Progenitor cell of endocrine pancreas (in vitro differentiated cells): ENCODE measurements around the gene ALG1L2. TPM values are rescaled to one million over a fixed set of nuclear protein-coding genes. Genes with fewer than 3 reads are reported as not detected.
"Not testable (repeated sequence)": the region's sequence is repeated elsewhere in the genome, so short reads cannot be mapped to it uniquely, and the experiment has no call there.

Experiments
- DNase-seq: peaks from one replicate; pipeline ENCODE4 v3.0.0; 2021; ENCODE audit warnings: low spot score; ENCODE audit not compliant: unreplicated experiment
- H3K27ac Mint-ChIP-seq: 2 replicates; pipeline ENCODE4 v1.8.0; 2021; ENCODE audit warnings: mild to moderate bottlenecking, moderate library complexity, mixed read lengths
- H3K27me3 Mint-ChIP-seq: 2 replicates; pipeline ENCODE4 v1.8.0; 2021; ENCODE audit warnings: mixed read lengths
- H3K36me3 Mint-ChIP-seq: 2 replicates; pipeline ENCODE4 v1.8.0; 2022; ENCODE audit warnings: mixed read lengths; ENCODE audit not compliant: insufficient read depth
- H3K4me1 Mint-ChIP-seq: 2 replicates; pipeline ENCODE4 v1.8.0; 2021; ENCODE audit warnings: low read depth, mixed read lengths
- H3K4me3 Mint-ChIP-seq: 2 replicates; pipeline ENCODE4 v1.8.0; 2021; ENCODE audit warnings: low read depth, mild to moderate bottlenecking, moderate library complexity, mixed read lengths
- H3K9me3 Mint-ChIP-seq: 2 replicates; pipeline ENCODE4 v1.8.0; 2021; ENCODE audit warnings: low read depth, mixed read lengths
- long read RNA-seq: library from polyadenylated mRNA; unstranded; transcript quantifications from one replicate; pipeline ENCODE4 v2.0.0, GENCODE V29; 2020
- total RNA-seq: library from RNA; stranded (reverse); gene quantifications from 2 replicates; pipeline ENCODE4 v1.2.1, GENCODE V29; 2021
- TF ChIP-seq, protein P1 (sequence below): fragments of 200-600 bp; sonication (generic); IDR thresholded peaks from one replicate; pipeline ENCODE4 v1.5.0; 2021; ENCODE audit warnings: antibody characterized with exemption, mild to moderate bottlenecking; ENCODE audit not compliant: unreplicated experiment

ALG1L2 gene, protein sequence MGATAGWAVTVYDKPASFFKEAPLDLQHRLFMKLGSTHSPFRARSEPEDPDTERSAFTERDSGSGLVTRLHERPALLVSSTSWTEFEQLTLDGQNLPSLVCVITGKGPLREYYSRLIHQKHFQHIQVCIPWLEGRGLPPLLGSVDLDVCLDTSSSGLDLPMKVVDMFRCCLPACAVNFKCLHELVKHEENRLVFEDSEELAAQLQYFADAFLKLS
- total RNA-seq = 3.5 and 3.9 TPM in 2 replicates
- long read RNA-seq, partial matches to known transcripts = 0 of 4 reads
- long read RNA-seq, other reads (novel, unspliced or antisense) = 4 of 4 reads

DNA sequence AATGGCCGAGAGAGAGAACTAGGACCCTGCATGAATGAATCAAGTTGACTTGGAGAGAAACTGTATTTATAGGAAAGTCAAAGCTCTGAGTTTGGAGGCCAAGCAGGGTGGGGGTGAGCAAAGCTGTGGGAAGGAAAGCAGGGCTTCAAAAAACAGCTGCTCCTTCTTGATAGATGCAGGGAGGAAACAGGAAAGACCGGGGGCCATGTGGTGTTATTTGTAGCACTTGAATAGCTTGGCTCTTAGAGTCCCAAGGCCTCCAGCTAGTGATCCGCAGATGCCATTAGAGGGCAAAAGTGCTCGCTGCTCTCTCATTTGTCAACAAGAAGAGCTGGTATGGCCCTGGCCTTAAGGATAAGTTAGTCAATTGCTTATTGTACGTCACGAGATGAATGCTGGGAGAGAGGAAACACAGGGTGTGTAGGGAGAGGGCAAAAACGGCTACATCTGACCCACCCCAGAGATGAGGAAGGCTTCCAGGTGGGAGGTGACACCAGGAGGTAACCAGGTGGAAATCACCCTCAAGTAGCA is at the start of gene ALG1L2:
Gene ALG1L2, plus strand, starts transcription at position 481 of the 531 bp plus-strand sequence. CDS start 186 bp downstream, outside the sequence.
- no peaks in the 10 kb centered on the region for H3K9me3 Mint-ChIP-seq
- no peaks in the 10 kb centered on the region for H3K36me3 Mint-ChIP-seq
- H3K4me1 Mint-ChIP-seq = peaks cover 4% of the 10 kb centered on the region
- no peak for DNase-seq
- TF ChIP-seq, protein P1, sequence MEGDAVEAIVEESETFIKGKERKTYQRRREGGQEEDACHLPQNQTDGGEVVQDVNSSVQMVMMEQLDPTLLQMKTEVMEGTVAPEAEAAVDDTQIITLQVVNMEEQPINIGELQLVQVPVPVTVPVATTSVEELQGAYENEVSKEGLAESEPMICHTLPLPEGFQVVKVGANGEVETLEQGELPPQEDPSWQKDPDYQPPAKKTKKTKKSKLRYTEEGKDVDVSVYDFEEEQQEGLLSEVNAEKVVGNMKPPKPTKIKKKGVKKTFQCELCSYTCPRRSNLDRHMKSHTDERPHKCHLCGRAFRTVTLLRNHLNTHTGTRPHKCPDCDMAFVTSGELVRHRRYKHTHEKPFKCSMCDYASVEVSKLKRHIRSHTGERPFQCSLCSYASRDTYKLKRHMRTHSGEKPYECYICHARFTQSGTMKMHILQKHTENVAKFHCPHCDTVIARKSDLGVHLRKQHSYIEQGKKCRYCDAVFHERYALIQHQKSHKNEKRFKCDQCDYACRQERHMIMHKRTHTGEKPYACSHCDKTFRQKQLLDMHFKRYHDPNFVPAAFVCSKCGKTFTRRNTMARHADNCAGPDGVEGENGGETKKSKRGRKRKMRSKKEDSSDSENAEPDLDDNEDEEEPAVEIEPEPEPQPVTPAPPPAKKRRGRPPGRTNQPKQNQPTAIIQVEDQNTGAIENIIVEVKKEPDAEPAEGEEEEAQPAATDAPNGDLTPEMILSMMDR = no peak
- peak within 1 kb of the TSS; percentile 25 for H3K27ac Mint-ChIP-seq
- H3K27me3 Mint-ChIP-seq = peaks cover 4% of the 10 kb centered on the region
- no peak within 1 kb of the TSS for H3K4me3 Mint-ChIP-seq

DNA sequence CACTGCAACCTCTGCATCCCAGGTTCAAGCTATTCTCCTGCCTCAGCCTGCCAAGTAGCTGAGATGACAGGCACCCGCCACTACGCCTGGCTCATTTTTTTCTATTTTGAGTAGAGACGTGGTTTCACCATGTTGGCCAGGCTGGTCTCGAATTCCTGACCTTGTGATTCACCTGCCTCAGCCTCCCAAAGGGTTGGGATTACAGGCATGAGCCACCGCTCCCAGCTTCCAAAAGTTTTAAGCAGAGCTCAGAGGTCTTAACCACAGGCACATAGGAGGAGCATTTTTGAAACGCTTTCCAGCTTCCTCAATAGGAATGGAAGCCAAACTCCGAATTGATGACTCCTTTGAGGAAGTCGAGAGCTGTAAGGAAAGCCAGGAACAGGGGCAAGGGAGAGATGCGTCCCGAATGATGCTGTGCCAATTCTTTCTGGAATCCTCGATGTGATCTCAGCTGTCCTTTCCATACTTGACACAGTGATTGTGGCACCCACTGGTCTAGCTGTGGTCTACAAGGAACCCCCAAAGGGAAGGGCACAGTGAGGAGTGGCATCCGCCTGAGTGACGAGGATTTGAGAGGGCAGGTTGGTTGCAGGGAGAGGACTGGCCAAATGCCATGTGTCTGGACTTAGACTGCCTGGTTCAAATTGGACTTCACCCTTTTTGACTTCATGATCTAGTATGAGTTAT is 44.4 kb upstream of the ALG1L2 start:
- not testable (repeated sequence) for H3K36me3 Mint-ChIP-seq, DNase-seq, H3K4me1 Mint-ChIP-seq, H3K27ac Mint-ChIP-seq, H3K4me3 Mint-ChIP-seq, H3K9me3 Mint-ChIP-seq, H3K27me3 Mint-ChIP-seq

DNA sequence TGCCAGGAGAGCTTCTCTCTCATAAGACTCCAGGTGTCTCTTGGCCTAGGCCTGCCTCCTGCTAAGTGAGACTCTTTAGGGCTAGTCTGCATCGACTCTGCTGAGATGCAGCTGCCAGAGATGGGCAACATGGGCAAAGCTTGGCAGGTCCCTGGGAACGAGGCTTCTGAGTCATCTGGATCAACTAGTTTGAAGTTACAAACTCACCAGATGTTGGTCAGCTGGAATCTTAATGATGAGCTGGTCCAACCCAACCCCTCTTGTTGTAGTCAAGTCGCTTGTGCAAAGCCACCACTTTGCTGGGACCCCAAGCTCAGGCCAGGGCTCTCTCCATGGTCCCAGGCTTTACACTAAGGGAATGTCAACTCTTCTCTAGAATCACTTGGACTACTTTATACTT is 38.9 kb upstream of the ALG1L2 start:
- DNase-seq, H3K36me3 Mint-ChIP-seq, H3K4me1 Mint-ChIP-seq, H3K27ac Mint-ChIP-seq, H3K27me3 Mint-ChIP-seq, H3K4me3 Mint-ChIP-seq, H3K9me3 Mint-ChIP-seq: not testable (repeated sequence)

DNA sequence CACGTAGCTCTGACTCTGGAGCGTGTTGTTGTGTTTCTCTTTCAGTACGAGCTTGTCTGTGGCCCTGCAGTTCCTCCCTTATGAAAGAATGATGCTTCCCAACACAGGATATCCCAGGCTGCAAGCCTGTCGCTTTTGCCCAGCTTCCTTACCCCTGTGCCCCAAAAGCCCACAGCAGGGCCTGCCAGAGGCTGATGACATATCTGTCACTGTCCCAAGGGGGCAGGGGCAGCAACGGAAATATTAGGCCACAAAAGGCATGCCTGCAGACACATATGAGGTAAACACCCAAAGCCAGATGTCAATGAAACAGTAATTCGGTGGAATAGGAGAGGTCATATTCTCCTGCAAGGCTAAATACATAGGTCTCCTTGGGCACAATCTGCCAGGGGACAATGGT is 38.0 kb upstream of the ALG1L2 start:
- not testable (repeated sequence) for H3K4me1 Mint-ChIP-seq, H3K36me3 Mint-ChIP-seq, H3K9me3 Mint-ChIP-seq, H3K27me3 Mint-ChIP-seq, H3K4me3 Mint-ChIP-seq, DNase-seq, H3K27ac Mint-ChIP-seq

DNA sequence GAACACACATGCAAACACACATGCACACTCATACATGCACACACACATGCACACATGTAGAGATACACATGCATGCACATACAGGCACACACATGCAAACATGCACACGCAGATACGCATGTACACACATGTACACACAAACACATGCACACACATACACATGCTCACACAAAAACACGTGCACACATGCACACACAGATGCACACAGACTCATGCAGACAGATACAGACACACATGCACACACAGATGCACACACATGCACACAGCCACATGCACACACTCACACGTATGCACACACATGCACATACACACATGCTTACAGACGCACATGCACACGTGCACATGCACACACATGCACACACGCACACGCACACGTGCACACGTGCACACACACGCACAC is 37.3 kb upstream of the ALG1L2 start:
- DNase-seq = no peak
- Mint-ChIP-seq H3K27me3 (peaks cover 4% of the 10 kb centered on the region), H3K9me3 (no peaks in the 10 kb centered on the region), H3K4me3 (no peak overlapping the region), H3K36me3 (no peaks in the 10 kb centered on the region), H3K4me1 (peaks cover 6% of the 10 kb centered on the region), H3K27ac (no peak overlapping the region)
- TF ChIP-seq, protein P1 = no peak

DNA sequence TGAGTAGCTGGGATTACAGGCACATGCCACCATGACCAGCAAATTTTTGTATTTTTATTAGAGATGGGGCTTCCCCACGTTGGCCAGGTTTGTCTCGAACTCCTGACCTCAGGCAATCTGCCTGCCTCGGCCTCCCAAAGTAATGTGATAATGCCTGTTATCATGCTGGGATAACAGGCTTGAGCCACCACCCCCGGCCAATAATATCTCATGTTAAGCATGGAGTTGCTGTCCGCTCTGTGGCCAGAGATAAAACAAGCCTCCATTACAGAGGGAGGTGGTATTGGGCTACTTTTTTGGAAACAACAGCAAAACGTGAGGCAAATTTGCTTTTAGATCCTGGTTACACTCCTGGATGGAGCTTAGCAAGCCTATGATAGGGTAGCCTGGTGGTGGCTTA is 32.9 kb upstream of the ALG1L2 start:
- no peaks in the 10 kb centered on the region for H3K9me3 Mint-ChIP-seq
- peaks cover 7% of the 10 kb centered on the region for H3K4me1 Mint-ChIP-seq
- DNase-seq = no peak
- TF ChIP-seq, protein P1 = no peak
- H3K27me3 Mint-ChIP-seq = no peaks in the 10 kb centered on the region
- H3K36me3 Mint-ChIP-seq = no peaks in the 10 kb centered on the region
- no peak overlapping the region for H3K4me3 Mint-ChIP-seq
- H3K27ac Mint-ChIP-seq = no peak overlapping the region

DNA sequence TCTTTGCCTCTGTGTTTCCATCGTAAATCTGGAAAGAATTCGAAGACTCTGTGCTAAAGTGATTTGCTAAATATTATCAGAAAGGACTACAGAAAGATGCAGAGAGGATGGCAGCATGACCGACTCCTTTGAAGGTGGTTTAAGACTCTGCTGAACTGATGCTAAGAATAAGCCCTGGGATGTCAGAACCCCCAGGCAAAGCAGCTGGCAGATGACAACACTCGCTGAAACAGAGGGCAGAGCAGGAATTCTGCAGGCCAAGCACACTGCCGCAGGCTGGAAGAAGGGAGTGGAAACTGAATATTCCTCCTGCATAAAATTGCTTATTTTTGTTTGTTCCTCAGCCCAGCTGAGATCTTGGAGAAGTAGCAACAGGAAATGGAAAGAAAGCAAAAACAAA is 29.3 kb upstream of the ALG1L2 start:
- H3K27ac Mint-ChIP-seq, DNase-seq, H3K27me3 Mint-ChIP-seq, H3K9me3 Mint-ChIP-seq, H3K4me3 Mint-ChIP-seq, H3K36me3 Mint-ChIP-seq: not testable (repeated sequence)
- H3K4me1 Mint-ChIP-seq = peaks cover 11% of the 10 kb centered on the region

DNA sequence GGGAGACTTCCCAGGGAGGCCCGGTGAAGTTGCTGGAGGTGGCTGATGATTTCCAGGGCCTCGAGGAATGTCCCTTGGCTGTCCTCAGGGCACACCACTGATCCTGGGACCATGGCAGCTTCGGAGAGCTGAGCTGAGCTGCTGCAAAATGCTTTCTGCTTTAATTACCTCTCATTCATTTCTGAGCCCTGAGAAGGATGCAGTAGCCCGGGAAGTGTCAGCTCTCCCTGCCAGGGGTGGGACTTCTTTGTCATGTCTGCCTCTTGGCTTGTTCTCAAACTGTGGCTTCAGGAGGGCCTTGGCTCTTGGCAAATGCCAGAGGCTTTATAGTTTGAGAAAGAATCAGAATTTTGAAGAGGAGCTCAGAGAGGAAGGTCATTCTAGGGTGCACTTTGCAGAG is 28.7 kb upstream of the ALG1L2 start:
- H3K27ac Mint-ChIP-seq, H3K4me3 Mint-ChIP-seq, H3K36me3 Mint-ChIP-seq, DNase-seq, H3K9me3 Mint-ChIP-seq, H3K27me3 Mint-ChIP-seq: not testable (repeated sequence)
- H3K4me1 Mint-ChIP-seq = peaks cover 12% of the 10 kb centered on the region

DNA sequence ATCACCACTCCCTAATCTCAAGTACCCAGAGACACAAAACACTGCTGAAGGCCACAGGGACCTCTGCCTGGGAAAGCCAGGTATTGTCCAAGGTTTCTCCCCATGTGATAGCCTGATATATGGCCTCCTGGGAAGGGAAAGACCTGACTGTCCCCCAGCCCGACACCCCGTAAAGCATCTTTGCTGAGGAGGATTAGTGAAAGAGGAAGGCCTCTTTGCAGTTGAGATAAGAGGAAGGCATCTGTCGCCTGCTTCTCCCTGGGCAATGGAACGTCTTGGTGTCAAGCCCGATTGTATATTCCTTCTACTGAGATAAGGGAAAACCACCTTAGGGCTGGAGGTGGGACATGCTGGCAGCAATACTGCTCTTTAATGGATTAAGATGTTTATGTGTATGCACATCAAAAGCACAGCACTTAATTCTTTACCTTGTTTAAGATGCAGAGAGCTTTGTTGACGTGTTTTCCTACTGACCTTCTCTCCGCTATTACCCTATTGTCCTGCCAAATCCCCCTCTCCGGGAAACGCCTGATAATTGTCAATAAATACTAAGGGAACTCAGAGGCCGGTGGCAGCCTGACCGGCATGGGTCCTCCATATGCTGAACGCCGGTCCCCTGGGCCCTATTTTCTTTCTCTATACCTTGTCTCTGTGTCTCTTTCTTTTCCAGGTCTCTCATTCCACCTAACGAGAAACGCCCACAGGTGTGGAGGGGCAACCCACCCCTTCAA is 23.9 kb upstream of the ALG1L2 start:
- DNase-seq, H3K4me3 Mint-ChIP-seq, H3K9me3 Mint-ChIP-seq, H3K36me3 Mint-ChIP-seq: not testable (repeated sequence)
- peaks cover 29% of the 10 kb centered on the region for H3K27me3 Mint-ChIP-seq
- peaks cover 15% of the 10 kb centered on the region for H3K4me1 Mint-ChIP-seq
- H3K27ac Mint-ChIP-seq = peak overlapping the region; percentile 69

DNA sequence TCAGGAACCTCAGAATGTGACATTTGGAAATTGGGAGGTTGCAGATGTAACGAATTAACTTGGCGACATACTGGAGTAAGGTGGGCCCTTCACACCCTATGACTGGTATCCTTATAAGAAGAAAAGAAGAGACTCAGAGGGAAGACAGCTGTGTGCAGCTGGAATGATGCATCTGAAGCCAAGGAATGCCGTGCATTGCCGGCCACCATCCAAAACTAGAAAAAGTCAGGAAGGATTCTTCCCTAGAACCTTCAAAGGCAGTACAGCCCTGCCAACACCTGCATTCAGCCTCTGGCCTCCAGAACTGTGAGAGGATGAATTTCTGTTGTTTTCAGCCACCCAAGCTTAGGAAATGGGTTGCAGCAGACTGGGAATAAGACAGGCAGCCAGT is 23.4 kb upstream of the ALG1L2 start:
- H3K27ac Mint-ChIP-seq, H3K9me3 Mint-ChIP-seq, DNase-seq, H3K36me3 Mint-ChIP-seq, H3K4me3 Mint-ChIP-seq: not testable (repeated sequence)
- peaks cover 29% of the 10 kb centered on the region for H3K27me3 Mint-ChIP-seq
- H3K4me1 Mint-ChIP-seq = peaks cover 14% of the 10 kb centered on the region
